K562 (cell line): ENCODE data around the gene GUCA1A. TPM values are rescaled to one million over a fixed set of nuclear protein-coding genes. Genes with fewer than 3 reads are reported as not detected.

Experiments
- C11orf30 ChIP-seq: fragments of 450-650 bp; IDR thresholded peaks from 2 replicates; pipeline ENCODE4 v1.6.1; 2016; ENCODE audit warnings: low read depth, mild to moderate bottlenecking
- DMBX1 ChIP-seq: fragments of 250-450 bp; sonication (Bioruptor Pico); IDR thresholded peaks from 2 replicates; pipeline ENCODE4 v1.8.0; 2022; ENCODE audit warnings: inconsistent platforms, mild to moderate bottlenecking, moderate library complexity, borderline replicate concordance
- L3MBTL2 ChIP-seq: fragments of 450-650 bp; IDR thresholded peaks from 2 replicates; pipeline ENCODE4 v1.6.1; 2016; ENCODE audit warnings: mild to moderate bottlenecking, moderate library complexity
- PCBP1 ChIP-seq: fragments of 200-400 bp; formaldehyde crosslinking; IDR thresholded peaks from 2 replicates; pipeline ENCODE4 v1.6.1; 2018; ENCODE audit warnings: mild to moderate bottlenecking, low read depth, low read length; ENCODE audit not compliant: poor library complexity, severe bottlenecking
- SP2 ChIP-seq: IDR thresholded peaks from 2 replicates; pipeline ENCODE4 v1.6.1; 2011; ENCODE audit warnings: mild to moderate bottlenecking, low read depth, low read length, moderate library complexity; ENCODE audit not compliant: poor library complexity, severe bottlenecking; ENCODE audit errors: extremely low read depth
- STAT5A ChIP-seq: IDR thresholded peaks from 2 replicates; pipeline ENCODE4 v1.6.1; 2012; ENCODE audit warnings: low read length, inconsistent platforms, borderline replicate concordance
- SUPT5H ChIP-seq: fragments of 450-650 bp; IDR thresholded peaks from 2 replicates; pipeline ENCODE4 v1.6.1; 2016
- ZBTB5 ChIP-seq: fragments of 450-650 bp; IDR thresholded peaks from 2 replicates; pipeline ENCODE4 v1.6.1; 2017; ENCODE audit warnings: antibody characterized with exemption
- polyA plus RNA-seq, 8 experiments: library from polyadenylated mRNA; depleted of rRNA in 4 of 8; stranded (reverse) in 5 of 8; unstranded in 3 of 8; fragments of >200 nt; fragmentation: Nextera tagmentation in 2 of 8; fragmentation: Illumina TruSeq in 1 of 8; extraction: Ambion mirVana in 2 of 8; extraction: Trizol in 1 of 8; gene quantifications; 2 replicates each; pipeline versions ENCODE4 v1.2.1 to v1.2.3, GENCODE V29; 2011 to 2014; ENCODE audit warnings: inconsistent platforms in 1 of 8, missing spikeins in 1 of 8
- total RNA-seq, 7 experiments: library from RNA; depleted of rRNA in 6 of 7; stranded (reverse); fragments of >200 nt in 6 of 7; fragmentation: Illumina TruSeq in 2 of 7; extraction: Trizol in 2 of 7; gene quantifications; 2 replicates each; pipeline versions ENCODE4 v1.2.1 to v1.2.3, GENCODE V29; 2011 to 2021; ENCODE audit warnings: low replicate concordance in 1 of 7
- TF ChIP-seq, protein P1 (sequence below), 2 experiments: fragments of 450-650 bp; formaldehyde crosslinking in 1 of 2; IDR thresholded peaks; 2 replicates each; pipeline versions ENCODE4 v1.4.0 to v1.6.1; 2014 to 2020; ENCODE audit warnings: mild to moderate bottlenecking in 2 of 2, borderline replicate concordance in 1 of 2, low read depth in 1 of 2
- TF ChIP-seq, protein P2 (sequence below), 2 experiments: fragments of 250-450 bp in 1 of 2; fragments of 450-650 bp in 1 of 2; sonication (Bioruptor Pico) in 1 of 2; IDR thresholded peaks; 2 replicates each; pipeline versions ENCODE4 v1.6.1 to v1.8.0; 2016 to 2021; ENCODE audit warnings: mild to moderate bottlenecking in 2 of 2, moderate library complexity in 2 of 2, missing compliant biosample characterization in 1 of 2, missing genetic modification characterization in 1 of 2
- TF ChIP-seq, protein P3 (sequence below), 3 experiments: IDR thresholded peaks in 2 of 3; conservative IDR thresholded peaks in 1 of 3; 2 replicates each; pipeline ENCODE4 v1.5.1; 2011 to 2012; ENCODE audit warnings: low read length in 3 of 3, mild to moderate bottlenecking in 3 of 3, control low read depth in 2 of 3, improper control_type of control experiment in 1 of 3, inconsistent platforms in 1 of 3, low read depth in 1 of 3, mixed read lengths in 1 of 3, moderate library complexity in 1 of 3; ENCODE audit not compliant: insufficient read depth in 2 of 3

The GUCA1A gene
- total and polyA plus RNA-seq, 9 of the 15 experiments (the other 6 are each of a cell fraction or from before 2014, with no cell fraction given): not detected

DNA sequence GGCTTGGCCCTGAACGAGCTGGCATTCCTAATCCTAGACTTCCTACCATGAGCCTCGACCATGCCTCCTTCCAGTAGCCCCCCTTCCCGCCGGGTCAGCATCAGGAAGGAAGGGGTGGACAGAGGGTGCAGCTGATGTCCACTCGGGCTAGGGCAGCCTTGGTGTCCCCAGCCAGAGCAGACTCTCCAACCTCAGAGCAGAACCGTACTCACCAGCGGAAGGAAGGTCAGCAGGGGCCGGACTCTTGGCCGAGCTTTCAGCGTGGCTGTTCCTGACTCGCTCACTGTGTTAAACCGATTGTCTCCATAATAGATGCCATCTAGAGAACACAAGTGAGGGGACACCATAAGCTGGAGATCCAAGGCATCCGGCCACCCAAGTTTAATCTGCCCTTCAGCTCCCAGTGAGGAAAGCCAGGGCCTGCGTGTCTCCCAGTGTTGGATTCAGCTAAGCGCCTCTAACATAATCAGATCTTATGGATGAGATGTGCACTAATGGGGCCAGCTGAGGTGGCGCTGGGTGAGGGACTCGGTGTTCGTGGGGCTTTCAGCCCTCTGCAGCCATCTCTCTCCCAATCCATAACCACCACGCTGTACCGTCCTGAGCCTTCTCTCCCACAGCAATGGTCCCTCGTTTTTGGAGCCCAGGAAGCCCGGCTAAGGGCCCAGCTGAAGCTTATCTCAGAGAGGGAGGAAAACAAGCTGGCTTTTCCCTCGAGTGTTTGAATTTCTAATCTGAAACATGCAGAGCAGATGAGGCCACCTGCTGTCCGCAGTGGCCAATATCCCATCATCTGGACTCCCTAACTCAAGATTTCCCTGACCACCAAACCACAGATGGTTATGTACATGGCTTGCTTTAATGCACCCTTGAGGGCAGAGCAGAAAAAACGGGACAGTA, 44.5 kb upstream of the GUCA1A start (continued):
- TF ChIP-seq, protein P1, sequence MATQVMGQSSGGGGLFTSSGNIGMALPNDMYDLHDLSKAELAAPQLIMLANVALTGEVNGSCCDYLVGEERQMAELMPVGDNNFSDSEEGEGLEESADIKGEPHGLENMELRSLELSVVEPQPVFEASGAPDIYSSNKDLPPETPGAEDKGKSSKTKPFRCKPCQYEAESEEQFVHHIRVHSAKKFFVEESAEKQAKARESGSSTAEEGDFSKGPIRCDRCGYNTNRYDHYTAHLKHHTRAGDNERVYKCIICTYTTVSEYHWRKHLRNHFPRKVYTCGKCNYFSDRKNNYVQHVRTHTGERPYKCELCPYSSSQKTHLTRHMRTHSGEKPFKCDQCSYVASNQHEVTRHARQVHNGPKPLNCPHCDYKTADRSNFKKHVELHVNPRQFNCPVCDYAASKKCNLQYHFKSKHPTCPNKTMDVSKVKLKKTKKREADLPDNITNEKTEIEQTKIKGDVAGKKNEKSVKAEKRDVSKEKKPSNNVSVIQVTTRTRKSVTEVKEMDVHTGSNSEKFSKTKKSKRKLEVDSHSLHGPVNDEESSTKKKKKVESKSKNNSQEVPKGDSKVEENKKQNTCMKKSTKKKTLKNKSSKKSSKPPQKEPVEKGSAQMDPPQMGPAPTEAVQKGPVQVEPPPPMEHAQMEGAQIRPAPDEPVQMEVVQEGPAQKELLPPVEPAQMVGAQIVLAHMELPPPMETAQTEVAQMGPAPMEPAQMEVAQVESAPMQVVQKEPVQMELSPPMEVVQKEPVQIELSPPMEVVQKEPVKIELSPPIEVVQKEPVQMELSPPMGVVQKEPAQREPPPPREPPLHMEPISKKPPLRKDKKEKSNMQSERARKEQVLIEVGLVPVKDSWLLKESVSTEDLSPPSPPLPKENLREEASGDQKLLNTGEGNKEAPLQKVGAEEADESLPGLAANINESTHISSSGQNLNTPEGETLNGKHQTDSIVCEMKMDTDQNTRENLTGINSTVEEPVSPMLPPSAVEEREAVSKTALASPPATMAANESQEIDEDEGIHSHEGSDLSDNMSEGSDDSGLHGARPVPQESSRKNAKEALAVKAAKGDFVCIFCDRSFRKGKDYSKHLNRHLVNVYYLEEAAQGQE (IDR thresholded peaks at IDR 0.05; ENCODE audit: borderline replicate concordance): peak; percentile 71; the same call in 1 of the 2 replicates
- TF ChIP-seq, protein P1 (CRISPR knock-in tag; IDR thresholded peaks at IDR 0.05; ENCODE audit: low read depth): no peak
- TF ChIP-seq, protein P2, sequence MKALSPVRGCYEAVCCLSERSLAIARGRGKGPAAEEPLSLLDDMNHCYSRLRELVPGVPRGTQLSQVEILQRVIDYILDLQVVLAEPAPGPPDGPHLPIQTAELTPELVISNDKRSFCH (CRISPR knock-in tag; IDR thresholded peaks at IDR 0.05): no peak
- TF ChIP-seq, protein P2 (tag; IDR thresholded peaks at IDR 0.05): peak; percentile 88
- TF ChIP-seq STAT5A (peak; percentile 65; the same call in 1 of the 2 replicates), SP2 (no peak), C11orf30 (no peak), ZBTB5 (no peak), SUPT5H (no peak), PCBP1 (no peak), DMBX1 (peak; percentile 66; the same call in 1 of the 2 replicates), L3MBTL2 (peak; percentile 72)
- TF ChIP-seq, protein P3, sequence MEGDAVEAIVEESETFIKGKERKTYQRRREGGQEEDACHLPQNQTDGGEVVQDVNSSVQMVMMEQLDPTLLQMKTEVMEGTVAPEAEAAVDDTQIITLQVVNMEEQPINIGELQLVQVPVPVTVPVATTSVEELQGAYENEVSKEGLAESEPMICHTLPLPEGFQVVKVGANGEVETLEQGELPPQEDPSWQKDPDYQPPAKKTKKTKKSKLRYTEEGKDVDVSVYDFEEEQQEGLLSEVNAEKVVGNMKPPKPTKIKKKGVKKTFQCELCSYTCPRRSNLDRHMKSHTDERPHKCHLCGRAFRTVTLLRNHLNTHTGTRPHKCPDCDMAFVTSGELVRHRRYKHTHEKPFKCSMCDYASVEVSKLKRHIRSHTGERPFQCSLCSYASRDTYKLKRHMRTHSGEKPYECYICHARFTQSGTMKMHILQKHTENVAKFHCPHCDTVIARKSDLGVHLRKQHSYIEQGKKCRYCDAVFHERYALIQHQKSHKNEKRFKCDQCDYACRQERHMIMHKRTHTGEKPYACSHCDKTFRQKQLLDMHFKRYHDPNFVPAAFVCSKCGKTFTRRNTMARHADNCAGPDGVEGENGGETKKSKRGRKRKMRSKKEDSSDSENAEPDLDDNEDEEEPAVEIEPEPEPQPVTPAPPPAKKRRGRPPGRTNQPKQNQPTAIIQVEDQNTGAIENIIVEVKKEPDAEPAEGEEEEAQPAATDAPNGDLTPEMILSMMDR (IDR thresholded peaks at IDR 0.05 in 2 of 3, conservative IDR thresholded peaks at IDR 0.05 in 1 of 3; ENCODE audit: insufficient read depth in 2 of 3, low read depth in 1 of 3, low read length in 3 of 3): peak; percentile 38 to 62 (median 54); a peak in 5 of 6 replicates
